Caco-2 (cell line): Measurements from ENCODE around the gene SMARCA2. TPM values are rescaled to one million over a fixed set of nuclear protein-coding genes. Genes with fewer than 3 reads are reported as not detected.

Experiments used
- BruUV-seq: library from RNA; stranded (reverse); fragments of 400-500 nt; replicated peaks from 2 replicates; lab custom pipeline; 2021; lab: Mats Ljungman, UMichigan
- CTCF ChIA-PET: fragments of 300-600 bp; sonication (Branson Sonifier 250); formaldehyde crosslinking; loops from one replicate; lab custom pipeline; 2022; ENCODE audit warnings: antibody characterized with exemption; lab: Charles Lee
- POLR2A ChIA-PET: fragments of 300-600 bp; sonication (Branson Sonifier 250); formaldehyde crosslinking; loops from one replicate; lab custom pipeline; 2022; ENCODE audit warnings: antibody characterized with exemption; lab: Charles Lee
- DNase-seq, 2 experiments: peaks; one replicate each; pipeline versions ENCODE4 v3.0.0 to v3.0.0-alpha.2; 2020 to 2022
- H3K27me3 ChIP-seq: replicated peaks from 2 replicates; pipeline ENCODE4 v1.6.0; 2011; ENCODE audit warnings: low read length; ENCODE audit not compliant: control insufficient read depth, insufficient read depth
- H3K36me3 ChIP-seq: 2 replicates; pipeline ENCODE4 v1.5.1; 2011; ENCODE audit warnings: low read length; ENCODE audit not compliant: control insufficient read depth, insufficient read depth
- H3K4me1 ChIP-seq: fragments of 250-450 bp; sonication (Bioruptor Pico); 2 replicates; pipeline ENCODE4 v1.5.1; 2020; ENCODE audit warnings: mild to moderate bottlenecking
- H3K4me3 ChIP-seq: 2 replicates; pipeline ENCODE4 v1.5.1; 2011; ENCODE audit warnings: low read depth, mild to moderate bottlenecking, control low read depth, low read length
- H3K9me3 ChIP-seq: fragments of 250-450 bp; sonication (Bioruptor Pico); 2 replicates; pipeline ENCODE4 v1.5.1; 2020; ENCODE audit warnings: mild to moderate bottlenecking, moderate library complexity
- H3K27ac Mint-ChIP-seq: one replicate; pipeline ENCODE4 v1.8.0; 2022; ENCODE audit warnings: mixed read lengths; ENCODE audit not compliant: unreplicated experiment
- H3K27me3 Mint-ChIP-seq: one replicate; pipeline ENCODE4 v1.8.0; 2022; ENCODE audit warnings: mixed read lengths; ENCODE audit not compliant: insufficient read depth, unreplicated experiment
- H3K36me3 Mint-ChIP-seq: one replicate; pipeline ENCODE4 v1.8.0; 2022; ENCODE audit warnings: mild to moderate bottlenecking, mixed read lengths; ENCODE audit not compliant: insufficient read depth, unreplicated experiment
- H3K4me1 Mint-ChIP-seq: one replicate; pipeline ENCODE4 v1.8.0; 2022; ENCODE audit warnings: low read depth, mixed read lengths; ENCODE audit not compliant: unreplicated experiment
- H3K4me3 Mint-ChIP-seq: one replicate; pipeline ENCODE4 v1.8.0; 2022; ENCODE audit warnings: mild to moderate bottlenecking, moderate library complexity, mixed read lengths; ENCODE audit not compliant: unreplicated experiment
- H3K9me3 Mint-ChIP-seq: one replicate; pipeline ENCODE4 v1.8.0; 2022; ENCODE audit warnings: mixed read lengths; ENCODE audit not compliant: unreplicated experiment
- CTCF ChIP-seq, 2 experiments: fragments of 200-600 bp in 1 of 2; IDR thresholded peaks; 1 replicate in 1 of 2; 2 replicates in 1 of 2; pipeline versions ENCODE4 v1.5.1 to v1.8.0; 2011 to 2022; ENCODE audit warnings: antibody characterized with exemption in 1 of 2, control low read depth in 1 of 2, inconsistent platforms in 1 of 2, low read depth in 1 of 2, low read length in 1 of 2, mild to moderate bottlenecking in 1 of 2, moderate library complexity in 1 of 2; ENCODE audit not compliant: insufficient read depth in 1 of 2, severe bottlenecking in 1 of 2, unreplicated experiment in 1 of 2
- intact Hi-C: fragments of 100-400 bp; cut with micrococcal nuclease; formaldehyde crosslinking; loops from one replicate; pipeline ENCODE4 v1.10.0; 2022; ENCODE audit not compliant: unreplicated experiment
- total RNA-seq: library from RNA; stranded (reverse); gene quantifications from 2 replicates; pipeline ENCODE4 v1.2.3, GENCODE V29; 2022

Gene SMARCA2
- total RNA-seq, 1 experiment from 2014 or later, result 13.5 TPM

GRCh38 chr9:2163231-2163885 lies 148.2 kb downstream of the SMARCA2 start:
- CTCF ChIA-PET, result no interaction called here
- POLR2A ChIA-PET, result no interaction called here

GRCh38 chr9:2164268-2164667 lies 149.1 kb downstream of the SMARCA2 start:
- H3K36me3 ChIP-seq, result no peaks in the 10 kb centered on the region
- Mint-ChIP-seq H3K36me3 (no peaks in the 10 kb centered on the region), H3K9me3 (no peaks in the 10 kb centered on the region), H3K27me3 (peaks cover 6% of the 10 kb centered on the region), H3K4me1 (no peaks in the 10 kb centered on the region), H3K4me3 (no peak overlapping the region), H3K27ac (no peak overlapping the region)
- intact Hi-C loops, result no loop called here
- H3K27me3 ChIP-seq, result no peaks in the 10 kb centered on the region
- no peaks in the 10 kb centered on the region for H3K4me1 ChIP-seq
- ChIA-PET POLR2A (no interaction called here), CTCF (no interaction called here)
- no TSS peak for BruUV-seq
- DNase-seq, result no peak
- no peaks in the 10 kb centered on the region for H3K9me3 ChIP-seq
- TF ChIP-seq CTCF (IDR thresholded peaks at IDR 0.05; ENCODE audit: insufficient read depth in 1 of 2, low read depth in 1 of 2, low read length in 1 of 2, severe bottlenecking in 1 of 2, unreplicated experiment in 1 of 2), result no peak
- H3K4me3 ChIP-seq, result no peak overlapping the region

More at GRCh38 chr9:2163231-2163885, 148.2 kb downstream of the SMARCA2 start:
- intact Hi-C loops, result no loop called here
- H3K9me3 Mint-ChIP-seq, result no peaks in the 10 kb centered on the region
- no peak overlapping the region for H3K27ac Mint-ChIP-seq
- H3K9me3 ChIP-seq, result no peaks in the 10 kb centered on the region
- H3K4me1 ChIP-seq, result no peaks in the 10 kb centered on the region
- H3K36me3 ChIP-seq, result no peaks in the 10 kb centered on the region
- no peaks in the 10 kb centered on the region for H3K4me1 Mint-ChIP-seq
- H3K36me3 Mint-ChIP-seq, result no peaks in the 10 kb centered on the region
- BruUV-seq, result no TSS peak
- no peak for DNase-seq
- peaks cover 6% of the 10 kb centered on the region for H3K27me3 Mint-ChIP-seq
- no peak overlapping the region for H3K4me3 Mint-ChIP-seq
- no peak for TF ChIP-seq CTCF (IDR thresholded peaks at IDR 0.05; ENCODE audit: insufficient read depth in 1 of 2, low read depth in 1 of 2, low read length in 1 of 2, severe bottlenecking in 1 of 2, unreplicated experiment in 1 of 2)
- no peak overlapping the region for H3K4me3 ChIP-seq
- H3K27me3 ChIP-seq, result no peaks in the 10 kb centered on the region

GRCh38 chr9:2166203-2166602 lies 151.1 kb downstream of the SMARCA2 start:
- BruUV-seq, result no TSS peak
- H3K4me1 Mint-ChIP-seq, result no peaks in the 10 kb centered on the region
- ChIA-PET CTCF (no interaction called here), POLR2A (no interaction called here)
- no peaks in the 10 kb centered on the region for H3K27me3 ChIP-seq
- H3K36me3 Mint-ChIP-seq, result no peaks in the 10 kb centered on the region
- H3K27me3 Mint-ChIP-seq, result peaks cover 6% of the 10 kb centered on the region
- no peaks in the 10 kb centered on the region for H3K4me1 ChIP-seq
- no peak for DNase-seq
- TF ChIP-seq CTCF (IDR thresholded peaks at IDR 0.05; ENCODE audit: insufficient read depth in 1 of 2, low read depth in 1 of 2, low read length in 1 of 2, severe bottlenecking in 1 of 2, unreplicated experiment in 1 of 2), result no peak
- no peak overlapping the region for H3K27ac Mint-ChIP-seq
- H3K9me3 Mint-ChIP-seq, result no peaks in the 10 kb centered on the region
- no peak overlapping the region for H3K4me3 Mint-ChIP-seq
- H3K4me3 ChIP-seq, result no peak overlapping the region
- H3K9me3 ChIP-seq, result no peaks in the 10 kb centered on the region
- intact Hi-C loops, result no loop called here
- H3K36me3 ChIP-seq, result no peaks in the 10 kb centered on the region
